RWPE1 (cell line): ENCODE measurements around the gene FBXO34.

Experiments
- CTCF ChIA-PET: fragments of 350-600 bp; sonication (Branson Sonifier 250); formaldehyde crosslinking; extraction: SDS; loops from one replicate; lab custom pipeline; 2021; lab: Yijun Ruan, JAX
- POLR2A ChIA-PET: fragments of 400-600 bp; formaldehyde crosslinking; extraction: SDS; loops from one replicate; lab custom pipeline; 2020; ENCODE audit warnings: antibody characterized with exemption; ENCODE audit not compliant: low non-redundant PET; lab: Yijun Ruan, JAX
- DNase-seq: peaks from one replicate; pipeline ENCODE4 v3.0.0; 2012; ENCODE audit warnings: low spot score
- H3K27ac ChIP-seq: fragments of 450-650 bp; 2 replicates; pipeline ENCODE4 v1.5.1; 2017
- TF ChIP-seq, protein P1 (sequence below): fragments of 450-650 bp; conservative IDR thresholded peaks from 2 replicates; pipeline ENCODE4 v1.5.1; 2017; ENCODE audit warnings: low read depth, mild to moderate bottlenecking

The FBXO34 gene

DNA sequence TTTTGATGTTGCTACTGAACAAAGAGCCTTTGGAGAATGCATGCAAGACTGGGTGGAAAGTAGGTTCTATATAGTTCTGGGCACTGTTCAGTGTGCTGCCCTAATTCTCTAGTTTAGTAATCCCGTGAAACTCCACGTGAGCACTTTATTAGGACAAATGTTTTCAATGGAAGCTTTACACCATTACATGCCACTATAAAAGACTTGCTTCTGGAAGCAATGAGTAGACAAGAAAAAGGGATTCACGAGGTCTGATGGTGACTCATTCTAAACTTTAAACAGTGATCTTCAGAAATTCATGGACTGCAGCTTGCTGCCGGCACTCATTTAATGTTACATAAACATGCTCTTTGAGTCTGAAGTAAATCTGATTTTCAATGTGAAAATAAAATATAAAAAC, 118.1 kb downstream of the FBXO34 start:
- no peak overlapping the region for H3K27ac ChIP-seq
- ChIA-PET CTCF (no interaction called here), POLR2A (no interaction called here)
- DNase-seq: no peak
- TF ChIP-seq, protein P1, sequence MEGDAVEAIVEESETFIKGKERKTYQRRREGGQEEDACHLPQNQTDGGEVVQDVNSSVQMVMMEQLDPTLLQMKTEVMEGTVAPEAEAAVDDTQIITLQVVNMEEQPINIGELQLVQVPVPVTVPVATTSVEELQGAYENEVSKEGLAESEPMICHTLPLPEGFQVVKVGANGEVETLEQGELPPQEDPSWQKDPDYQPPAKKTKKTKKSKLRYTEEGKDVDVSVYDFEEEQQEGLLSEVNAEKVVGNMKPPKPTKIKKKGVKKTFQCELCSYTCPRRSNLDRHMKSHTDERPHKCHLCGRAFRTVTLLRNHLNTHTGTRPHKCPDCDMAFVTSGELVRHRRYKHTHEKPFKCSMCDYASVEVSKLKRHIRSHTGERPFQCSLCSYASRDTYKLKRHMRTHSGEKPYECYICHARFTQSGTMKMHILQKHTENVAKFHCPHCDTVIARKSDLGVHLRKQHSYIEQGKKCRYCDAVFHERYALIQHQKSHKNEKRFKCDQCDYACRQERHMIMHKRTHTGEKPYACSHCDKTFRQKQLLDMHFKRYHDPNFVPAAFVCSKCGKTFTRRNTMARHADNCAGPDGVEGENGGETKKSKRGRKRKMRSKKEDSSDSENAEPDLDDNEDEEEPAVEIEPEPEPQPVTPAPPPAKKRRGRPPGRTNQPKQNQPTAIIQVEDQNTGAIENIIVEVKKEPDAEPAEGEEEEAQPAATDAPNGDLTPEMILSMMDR: no peak

DNA sequence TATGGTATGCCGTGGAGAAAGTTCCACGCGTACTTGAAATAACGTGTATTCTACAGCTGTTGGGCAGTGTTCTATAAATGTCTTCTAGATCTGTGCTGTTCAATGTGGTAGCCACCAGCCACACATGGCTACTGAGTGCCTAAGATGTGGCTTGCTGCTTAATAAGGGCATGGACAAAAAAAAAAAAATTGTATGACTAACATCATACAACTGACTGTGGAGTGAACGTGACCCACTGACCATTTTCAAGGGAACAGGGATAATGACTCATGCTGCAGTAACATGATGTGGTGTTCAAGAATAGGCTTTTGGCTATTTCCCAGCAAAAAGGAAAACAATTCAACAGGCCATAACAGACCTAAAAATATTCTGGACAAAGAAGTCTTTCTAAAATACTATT, 127.5 kb downstream of the FBXO34 start:
- H3K27ac ChIP-seq: no peak overlapping the region
- ChIA-PET CTCF (no interaction called here), POLR2A (no interaction called here)
- TF ChIP-seq, protein P1: no peak
- DNase-seq: peak; percentile 88

DNA sequence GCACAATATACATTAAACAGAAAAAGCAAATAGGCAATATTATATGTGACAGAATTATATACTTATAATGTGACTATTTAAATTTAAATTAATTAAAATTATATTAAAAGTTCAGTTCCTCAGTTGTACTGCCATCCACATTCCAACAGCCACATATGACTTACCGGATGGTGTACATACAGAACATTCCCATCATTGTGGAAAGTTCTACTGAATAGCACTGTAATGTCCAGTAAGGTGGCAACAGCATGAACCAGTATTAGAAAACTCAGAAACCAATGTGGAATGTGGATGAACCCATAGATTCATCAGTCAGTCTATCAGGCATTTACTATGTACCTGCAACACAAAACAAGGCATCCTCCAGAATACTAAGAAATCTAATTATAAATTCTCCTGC, 128.0 kb downstream of the FBXO34 start:
- TF ChIP-seq, protein P1: no peak
- ChIA-PET CTCF (interaction anchor here (0.7 kb wide), 1 partner anchor 239 kb away, joined by 3 read pairs; no protein-coding TSS in a partner anchor), POLR2A (no interaction called here)
- no peak overlapping the region for H3K27ac ChIP-seq
- no peak for DNase-seq

DNA sequence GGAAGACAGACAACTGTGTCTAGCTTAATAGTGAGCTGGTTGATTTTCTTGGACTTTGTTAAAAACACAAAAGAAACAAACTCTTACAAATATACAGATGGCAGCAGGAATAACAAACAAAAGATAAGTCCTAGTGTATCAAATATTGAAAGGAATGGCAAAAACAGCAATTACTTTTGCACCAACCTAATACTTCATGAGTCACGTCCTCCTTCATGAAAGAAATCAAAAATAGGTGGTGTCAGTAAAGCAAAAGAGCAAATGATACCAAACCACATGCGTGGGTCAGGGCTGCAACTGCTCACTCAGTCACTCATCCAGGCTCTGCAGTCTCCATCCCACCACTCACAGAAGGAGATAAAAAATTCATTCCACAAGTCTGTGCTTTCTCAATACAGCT, 128.6 kb downstream of the FBXO34 start:
- DNase-seq: no peak
- no peak overlapping the region for H3K27ac ChIP-seq
- POLR2A ChIA-PET: no interaction called here

DNA sequence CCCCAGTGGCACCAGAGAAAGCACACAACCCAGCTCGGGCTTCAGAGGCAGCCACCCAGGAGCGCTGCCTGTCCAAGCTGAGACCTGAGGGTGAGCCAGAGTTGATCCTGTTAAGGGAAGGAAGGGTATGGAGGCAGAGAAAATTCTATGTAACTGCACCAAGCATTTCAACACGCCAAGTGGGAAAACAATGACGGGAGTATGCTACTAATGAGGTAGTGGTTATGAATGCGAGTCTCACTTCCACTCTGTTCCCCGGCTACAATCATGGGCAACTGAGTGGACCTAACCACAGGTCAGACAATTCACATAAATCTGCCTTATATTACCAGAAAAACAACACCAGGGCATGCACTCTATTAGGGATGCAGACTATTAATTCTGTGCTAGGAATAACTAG, 130.5 kb downstream of the FBXO34 start:
- POLR2A ChIA-PET: no interaction called here
- TF ChIP-seq, protein P1: no peak
- H3K27ac ChIP-seq: no peak overlapping the region
- DNase-seq: no peak
- CTCF ChIA-PET: interaction anchor here (0.6 kb wide), 1 partner anchor 29 kb away, joined by 3 read pairs; no protein-coding TSS in a partner anchor

More for the DNA sequence above, 128.6 kb downstream of the FBXO34 start:
- TF ChIP-seq, protein P1: no peak
- CTCF ChIA-PET: interaction anchor here (0.7 kb wide), 1 partner anchor 239 kb away, joined by 3 read pairs; no protein-coding TSS in a partner anchor
